CD4-positive, alpha-beta T cell treated with Interleukin-17A for 4 hours (primary cell): ENCODE measurements around the gene PDE5A.
A peak's percentile ranks its signal among the peaks of the same experiment; 100 is the strongest.
"Not testable (repeated sequence)": the region's sequence is repeated elsewhere in the genome, so short reads cannot be mapped to it uniquely, and the experiment has no call there.

Source experiments
- DNase-seq: peaks from one replicate; pipeline ENCODE4 v3.0.0-alpha.2; 2020; ENCODE audit warnings: mixed read lengths

The PDE5A gene

GRCh38 chr4:119643306-119644042 is 14.9 kb upstream of the PDE5A start:
- DNase-seq = no peak

DNA sequence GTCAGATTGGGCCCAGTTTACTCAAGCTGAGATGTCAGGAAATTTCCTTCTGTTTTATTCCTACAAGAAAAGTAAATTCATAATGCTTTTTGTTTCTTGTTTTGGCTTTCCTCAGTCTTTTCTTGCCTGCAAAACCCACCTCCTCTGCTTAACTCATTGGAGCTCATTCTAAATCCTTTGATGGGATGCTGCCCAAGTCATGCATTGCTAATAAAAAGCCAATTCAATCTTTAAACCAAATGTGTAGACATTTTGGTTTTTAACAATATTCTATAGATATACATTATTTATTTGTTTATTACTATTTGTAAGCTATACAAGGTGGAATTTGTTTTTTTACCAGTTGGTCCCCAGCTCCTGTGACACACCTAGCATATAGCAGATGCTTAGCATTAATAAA is 13.2 kb upstream of the PDE5A start:
- DNase-seq = no peak

DNA sequence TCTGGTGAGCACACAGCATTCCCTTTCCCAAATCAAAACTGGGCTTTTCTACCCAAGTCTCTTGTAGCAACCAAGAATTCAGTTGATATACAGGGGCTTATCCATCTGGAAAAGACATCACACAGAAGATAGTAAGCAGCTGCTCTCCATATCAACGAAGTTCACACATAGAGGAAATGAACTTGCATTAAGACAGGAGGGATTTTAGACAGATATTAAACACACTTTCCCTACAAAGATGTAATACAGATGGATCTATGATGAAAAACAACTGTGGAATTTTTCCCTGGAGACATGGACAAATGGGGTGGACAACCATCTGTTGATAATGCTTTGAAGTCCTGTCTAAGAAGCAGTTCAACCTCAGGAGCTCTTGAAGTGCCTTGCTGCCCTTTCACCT is 9.8 kb upstream of the PDE5A start:
- no peak for DNase-seq

- not testable (repeated sequence) for DNase-seq
Observed at GRCh38 chr4:119636851-119637250, 8.2 kb upstream of the PDE5A start.

GRCh38 chr4:119632216-119632615 is 3.6 kb upstream of the PDE5A start:
- no peak for DNase-seq

GRCh38 chr4:119629142-119629471 is 503 bp upstream of the PDE5A start:
- DNase-seq = no peak

- DNase-seq = peak; percentile 70
Observed at GRCh38 chr4:119627267-119628255, 1.0 kb downstream of the PDE5A start.

DNA sequence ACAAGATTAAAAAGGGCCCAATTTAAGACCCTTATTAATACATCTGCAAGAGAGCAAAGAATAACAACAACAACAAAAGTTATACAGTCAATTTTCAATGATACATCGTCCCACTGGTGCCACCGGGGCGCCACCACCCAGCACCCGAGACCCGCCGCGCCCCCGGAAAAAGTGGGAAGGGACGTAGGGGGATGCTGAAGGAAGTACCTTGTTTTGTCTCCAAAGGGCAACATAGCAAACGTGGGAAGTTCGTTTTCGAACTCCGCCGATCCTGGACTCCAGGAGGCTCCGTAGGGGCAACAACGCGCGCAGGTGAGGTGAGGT is 1.7 kb downstream of the PDE5A start:
- DNase-seq = no peak

GRCh38 chr4:119626420-119626819 is 2.2 kb downstream of the PDE5A start:
- DNase-seq = no peak

GRCh38 chr4:119625761-119626160 is 2.8 kb downstream of the PDE5A start:
- no peak for DNase-seq

- DNase-seq = no peak
Observed at GRCh38 chr4:119624356-119624755, 4.2 kb downstream of the PDE5A start.

GRCh38 chr4:119623025-119623424 is 5.6 kb downstream of the PDE5A start:
- no peak for DNase-seq

GRCh38 chr4:119615068-119615719 is 13.4 kb downstream of the PDE5A start:
- DNase-seq = no peak

GRCh38 chr4:119604266-119604665 is 24.3 kb downstream of the PDE5A start:
- DNase-seq = no peak

- DNase-seq = no peak
Observed at GRCh38 chr4:119602366-119602765, 26.2 kb downstream of the PDE5A start.

DNA sequence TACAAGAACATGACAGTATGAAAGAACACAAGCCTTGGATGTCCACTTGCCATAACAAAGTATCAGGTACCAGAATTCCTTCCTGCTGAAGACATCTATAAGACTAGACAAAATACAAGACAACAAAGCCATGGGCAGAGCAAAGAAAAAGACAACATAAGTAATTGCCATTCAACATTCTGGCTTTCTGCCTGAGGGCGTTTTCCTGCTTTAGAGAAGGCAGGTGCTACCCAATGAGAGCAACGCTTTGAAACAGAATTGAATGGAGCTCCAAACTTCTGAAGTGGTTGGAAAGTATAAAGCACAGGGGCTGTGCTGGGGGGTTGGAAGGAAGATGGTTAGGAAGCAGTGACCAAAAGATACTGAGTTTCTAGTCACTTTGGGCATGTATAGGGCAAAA is 30.1 kb downstream of the PDE5A start:
- no peak for DNase-seq

- no peak for DNase-seq
Observed at GRCh38 chr4:119597377-119597776, 31.2 kb downstream of the PDE5A start.

GRCh38 chr4:119593698-119594097 is 34.9 kb downstream of the PDE5A start:
- no peak for DNase-seq

DNA sequence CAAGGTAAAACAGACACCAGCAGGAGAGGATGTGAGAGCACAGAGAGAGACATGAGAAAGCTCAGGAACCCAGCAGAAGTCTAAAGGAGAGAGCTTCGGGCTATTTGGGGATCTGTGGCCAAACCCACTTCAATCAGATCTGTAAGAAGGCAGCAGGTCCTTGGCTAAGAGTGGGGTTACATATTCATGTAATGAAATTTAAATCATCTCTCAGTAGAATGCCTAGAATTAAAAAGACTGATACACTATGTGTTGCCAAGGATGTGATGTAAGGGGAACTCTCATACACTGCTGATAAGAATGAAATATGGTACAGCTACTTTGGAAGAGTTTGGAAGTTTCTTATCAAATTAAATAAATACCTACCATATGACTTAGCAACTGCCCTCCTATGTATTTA is 35.8 kb downstream of the PDE5A start:
- no peak for DNase-seq

- DNase-seq = no peak
Observed at GRCh38 chr4:119589165-119589564, 39.4 kb downstream of the PDE5A start.

- DNase-seq = no peak
Observed at GRCh38 chr4:119587796-119588195, 40.8 kb downstream of the PDE5A start.

DNA sequence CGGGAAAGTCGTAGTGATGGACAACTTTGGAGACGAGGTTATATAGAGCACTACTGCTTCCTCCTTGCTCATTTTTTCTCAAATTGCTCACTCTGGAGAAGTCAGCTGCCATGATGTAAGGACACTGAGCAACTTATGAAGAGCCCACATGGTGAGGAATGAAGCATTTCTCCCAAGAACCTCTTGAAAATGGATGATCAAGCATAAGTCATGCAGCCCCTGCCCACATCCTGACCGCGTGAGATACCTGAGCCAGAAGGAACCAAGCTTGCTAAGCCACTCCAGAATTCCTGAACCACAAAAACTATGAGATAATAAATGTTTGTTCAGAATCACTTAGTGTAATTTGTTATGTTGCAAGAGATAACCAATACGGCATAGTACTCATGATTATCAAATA is 42.8 kb downstream of the PDE5A start:
- no peak for DNase-seq

DNA sequence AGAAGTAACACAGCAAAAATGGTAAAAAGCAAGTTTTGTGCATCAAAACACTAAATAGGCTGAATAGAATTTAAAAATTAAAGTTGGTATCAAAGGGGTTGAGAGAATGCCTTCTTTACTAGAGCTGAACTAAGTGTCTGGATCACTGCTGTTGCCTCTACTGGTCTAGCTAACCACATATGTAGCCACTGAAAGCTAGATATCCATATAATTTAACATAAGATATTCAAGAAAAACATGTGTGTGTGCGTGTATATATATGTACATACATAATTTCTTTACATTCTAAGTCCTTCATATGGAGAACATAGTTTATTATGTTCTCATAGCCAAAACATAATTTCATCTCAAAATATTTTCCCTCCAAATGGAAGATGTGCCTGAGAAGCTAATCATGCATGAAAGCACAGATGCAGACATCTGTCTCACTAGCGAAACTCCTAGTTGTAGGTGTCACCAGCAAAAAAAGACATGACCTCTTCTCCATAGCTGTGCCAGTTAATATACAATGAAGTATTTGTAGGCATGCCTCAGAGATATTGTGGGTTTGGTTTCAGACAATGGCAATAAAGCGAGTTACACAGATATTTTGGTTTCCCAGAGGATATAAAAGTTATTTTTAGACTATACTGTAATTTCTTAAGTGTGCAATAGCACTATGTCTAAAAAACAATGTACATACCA is 47.3 kb downstream of the PDE5A start:
- DNase-seq = no peak
